NCI-H2171 treated with DMSO at 0.1 percent for 48 hours (cell line): Measurements from ENCODE around the gene TWIST1.

ENCODE experiments used
- DNase-seq: peaks from one replicate; lab custom pipeline; 2025; lab: John Stamatoyannopoulos, UW

TWIST1 gene

GRCh38 chr7:19113002-19113350, 4.5 kb downstream of the TWIST1 start:
- no peak for DNase-seq

DNA sequence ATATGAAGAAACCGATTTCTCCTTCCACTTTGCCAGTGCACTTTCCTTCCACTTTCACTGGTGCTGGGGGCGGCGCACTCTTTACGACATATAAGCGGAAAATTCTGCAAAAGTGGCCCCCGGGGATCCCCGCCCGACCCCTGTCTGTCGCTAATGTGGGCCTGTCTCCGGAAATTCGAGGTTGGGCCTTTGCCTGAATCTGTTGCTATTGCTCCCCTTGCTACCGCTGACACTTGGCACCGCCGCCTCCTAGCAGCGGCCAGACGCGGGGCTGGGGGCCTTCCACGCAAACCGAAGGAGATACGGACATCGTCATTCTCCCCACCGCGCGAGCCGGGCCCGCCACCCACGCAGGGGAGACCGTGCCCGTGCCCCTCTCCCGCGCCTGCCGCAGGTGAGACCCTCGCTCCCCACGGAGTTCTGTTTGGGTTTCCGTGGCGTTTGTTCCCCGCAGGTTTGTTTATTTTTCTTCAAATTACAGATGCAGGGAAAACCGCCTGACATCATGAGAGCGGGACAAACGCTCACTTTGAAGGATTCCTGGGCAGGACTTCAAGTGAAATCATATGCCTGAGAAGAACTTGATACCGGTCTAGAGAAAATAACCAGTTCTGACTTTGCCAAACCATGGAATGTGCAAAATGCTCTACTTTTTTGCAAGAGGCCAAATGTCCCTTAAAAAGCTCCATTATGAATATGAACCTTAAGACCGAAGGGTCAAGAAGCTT, 5.0 kb downstream of the TWIST1 start:
- DNase-seq = no peak

- no peak for DNase-seq
Measured at GRCh38 chr7:19111474-19112273, 5.8 kb downstream of the TWIST1 start.

DNA sequence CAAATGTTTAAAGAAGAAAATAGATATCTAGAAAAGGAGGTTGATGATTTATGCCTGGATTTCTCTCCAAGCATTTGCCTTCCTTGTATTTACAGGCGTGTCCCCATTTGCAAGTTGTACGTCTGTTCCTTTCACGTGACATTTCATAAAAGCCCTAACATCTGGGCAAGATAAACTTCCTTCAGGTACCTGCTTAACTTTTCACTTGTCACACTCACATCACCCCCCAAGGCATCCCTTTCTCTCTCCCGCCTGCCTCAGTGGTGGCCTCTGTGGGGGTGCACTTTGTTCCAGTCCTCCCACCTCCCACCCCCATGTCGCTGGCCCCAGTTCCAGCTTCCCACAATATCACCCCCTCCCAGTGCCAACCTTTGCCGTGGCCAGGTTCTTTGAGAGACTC, 6.7 kb downstream of the TWIST1 start:
- DNase-seq = no peak

GRCh38 chr7:19110026-19110730, 7.3 kb downstream of the TWIST1 start:
- no peak for DNase-seq

DNA sequence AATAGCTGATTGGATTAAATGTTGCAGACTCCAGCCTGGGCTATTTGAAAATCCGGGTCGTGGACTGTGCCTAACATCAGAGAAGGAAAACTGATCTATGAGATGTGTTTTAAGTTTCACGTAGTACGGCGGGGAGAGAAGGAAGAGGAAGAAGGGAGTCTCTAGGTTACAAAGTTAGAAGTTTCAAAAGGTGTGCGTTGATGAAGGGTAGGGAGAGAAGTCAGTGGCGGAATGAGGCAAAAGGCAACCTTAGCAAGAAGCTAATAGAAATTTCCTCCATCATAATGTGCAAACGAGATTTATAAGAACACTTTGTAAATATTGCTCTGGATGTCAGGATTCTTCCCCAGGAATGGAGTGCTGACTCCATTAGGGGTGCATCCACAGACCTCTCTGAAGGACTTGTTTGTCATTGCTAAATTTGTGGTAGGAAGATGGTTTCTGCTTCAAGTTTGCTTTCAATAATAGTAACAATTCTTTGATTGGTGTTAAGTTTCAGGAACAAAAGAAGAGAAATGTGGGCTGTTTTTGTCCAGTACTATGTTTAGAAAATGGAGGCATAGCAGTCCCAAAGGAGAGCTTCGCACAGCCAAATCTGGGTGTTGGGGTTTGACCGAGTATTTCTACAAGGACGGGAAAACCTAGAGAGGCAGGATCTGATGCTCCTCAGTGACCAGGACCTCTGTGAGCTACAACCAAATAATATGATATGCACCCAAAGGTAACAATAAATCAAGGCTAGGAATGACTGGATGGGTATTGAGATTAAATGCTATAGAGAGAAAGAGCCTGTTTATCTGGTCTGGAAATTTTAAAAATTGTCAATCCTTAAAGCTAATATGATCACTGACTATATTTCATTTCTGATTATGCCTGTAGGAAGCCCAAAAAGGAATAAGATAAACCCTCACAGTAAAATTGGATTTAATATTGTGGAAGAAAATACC, 8.2 kb downstream of the TWIST1 start:
- DNase-seq = no peak

- no peak for DNase-seq
Measured at GRCh38 chr7:19107356-19108146, 9.9 kb downstream of the TWIST1 start.

DNA sequence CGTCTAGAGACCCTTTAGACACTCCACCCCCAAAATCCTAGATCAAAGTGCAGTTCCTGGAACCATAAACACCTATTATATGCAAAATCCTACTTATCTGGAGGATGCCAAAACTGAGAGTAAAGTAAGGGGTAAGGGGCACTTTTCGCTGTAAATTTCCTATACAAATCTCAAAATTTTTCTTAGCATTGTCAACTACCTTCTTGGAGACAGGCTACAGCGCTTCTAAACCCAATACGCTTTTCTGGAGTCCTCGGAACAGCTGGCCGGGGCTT, 10.4 kb downstream of the TWIST1 start:
- no peak for DNase-seq

GRCh38 chr7:19106241-19107080, 11.0 kb downstream of the TWIST1 start:
- DNase-seq = no peak

GRCh38 chr7:19105546-19105945, 11.9 kb downstream of the TWIST1 start:
- DNase-seq = no peak

- no peak for DNase-seq
Measured at GRCh38 chr7:19104811-19105210, 12.6 kb downstream of the TWIST1 start.

DNA sequence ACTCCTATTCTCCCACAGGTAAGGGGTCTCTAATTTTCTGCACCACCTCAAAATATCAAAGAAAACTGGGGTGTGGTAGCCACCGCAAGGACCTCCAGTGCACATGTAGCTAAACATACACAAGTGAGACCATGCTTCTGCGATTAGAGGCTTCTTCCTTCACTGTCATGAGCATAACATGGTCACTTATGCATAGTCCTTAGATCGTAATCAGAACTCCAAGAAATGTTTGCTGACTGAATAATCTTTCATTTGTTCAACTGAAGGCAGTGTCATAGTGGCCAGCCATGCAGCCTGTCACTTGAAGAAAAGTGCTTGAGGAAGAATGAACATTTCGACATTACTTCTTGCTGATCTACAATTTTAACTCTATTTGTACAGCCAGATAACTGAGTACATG, 14.6 kb downstream of the TWIST1 start:
- no peak for DNase-seq

DNA sequence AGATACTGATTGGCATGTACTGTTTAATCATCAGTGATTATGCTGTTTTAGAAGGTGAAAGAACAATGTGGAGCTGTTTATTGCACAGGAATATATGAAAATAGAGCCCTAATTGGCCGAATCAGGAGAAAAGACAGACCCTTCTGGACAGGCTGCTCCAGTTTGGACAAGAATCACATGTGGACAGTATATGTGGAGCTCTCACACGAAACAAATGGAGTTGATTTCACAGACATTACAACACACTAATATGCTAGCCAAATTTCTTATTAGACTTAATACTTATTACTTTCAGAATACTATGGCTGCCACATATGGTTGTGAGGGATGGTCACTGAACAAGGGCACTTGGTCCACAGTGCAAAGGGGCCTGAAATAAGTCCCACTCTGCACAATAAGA, 15.5 kb downstream of the TWIST1 start:
- no peak for DNase-seq

DNA sequence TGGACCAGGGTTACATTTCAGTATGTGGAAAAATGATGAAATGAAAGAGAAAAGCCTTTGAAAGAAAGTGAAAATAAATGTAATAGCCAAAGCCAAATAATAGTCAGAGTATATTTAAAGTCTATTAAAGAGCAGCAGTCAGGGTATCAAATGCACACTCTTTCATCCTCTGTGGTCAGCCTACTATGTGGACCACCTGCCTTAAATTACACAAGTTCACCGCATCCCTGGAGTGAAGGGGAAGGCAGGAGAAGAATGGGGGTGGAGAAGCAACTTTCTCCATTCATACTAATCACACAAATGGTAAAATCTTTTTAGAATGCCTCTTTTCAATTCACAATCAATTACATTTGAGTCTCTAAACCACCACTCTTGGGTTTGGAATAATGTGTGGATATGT, 16.0 kb downstream of the TWIST1 start:
- no peak for DNase-seq

- no peak for DNase-seq
Measured at GRCh38 chr7:19099924-19100323, 17.5 kb downstream of the TWIST1 start.

- no peak for DNase-seq
Measured at GRCh38 chr7:19099194-19099593, 18.2 kb downstream of the TWIST1 start.

DNA sequence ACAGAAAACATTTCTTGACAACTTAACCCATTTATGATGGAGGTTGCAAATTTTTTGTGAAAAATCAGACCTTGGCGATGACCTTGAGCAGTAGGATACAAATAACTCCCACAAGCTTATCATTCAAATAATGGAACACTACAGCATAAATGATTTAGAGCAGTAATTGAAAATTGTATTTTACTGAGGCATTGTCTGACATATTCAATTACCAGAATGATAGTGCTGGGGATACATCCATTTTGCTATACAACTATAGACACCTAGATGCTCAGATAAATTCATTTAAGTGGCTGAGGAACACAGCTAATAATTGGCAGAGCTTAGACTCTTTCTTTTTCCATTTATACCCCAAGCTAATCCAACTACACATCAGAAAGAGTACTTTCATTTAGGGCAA, 18.9 kb downstream of the TWIST1 start:
- DNase-seq = no peak

DNA sequence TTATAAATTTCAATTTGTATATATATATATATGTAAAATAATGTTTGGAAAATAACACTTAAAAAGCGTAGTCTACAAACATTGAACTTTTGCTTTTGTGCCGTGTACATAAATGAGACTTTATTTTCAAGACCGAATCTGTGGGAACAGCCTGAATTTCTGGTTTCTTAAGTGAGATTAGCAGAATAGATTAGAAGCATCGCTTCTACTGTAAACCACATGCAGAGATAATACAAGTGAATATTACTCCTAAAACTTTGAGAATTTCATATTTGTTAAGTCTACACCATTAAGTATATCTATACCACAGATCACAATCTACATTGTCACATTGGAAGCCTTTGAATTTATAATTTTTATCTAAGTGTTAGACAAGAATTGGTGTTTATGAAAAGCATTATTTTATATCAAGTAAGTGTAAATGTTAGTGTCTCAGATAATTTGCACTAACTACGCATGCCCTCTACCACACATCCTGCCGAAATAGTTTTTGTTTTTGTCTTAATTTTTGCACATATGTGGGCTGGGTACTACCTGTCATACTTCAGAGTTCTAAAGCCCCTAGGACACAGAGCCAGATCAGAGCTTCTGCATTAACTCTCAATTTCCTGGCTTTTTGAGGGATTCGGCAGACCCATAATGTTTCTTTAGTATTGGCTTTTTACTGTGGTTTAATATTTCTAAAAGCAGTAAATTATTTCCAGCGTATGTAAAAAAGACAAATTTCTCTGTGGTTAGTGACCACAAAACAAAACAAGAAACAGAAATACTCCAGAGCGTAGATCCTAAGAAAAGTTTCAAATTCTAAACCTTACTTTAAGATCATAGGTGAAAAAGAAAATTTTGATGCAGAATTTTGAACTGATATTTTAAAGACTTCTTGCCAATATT, 20.0 kb downstream of the TWIST1 start:
- no peak for DNase-seq

GRCh38 chr7:19095353-19095860, 22.0 kb downstream of the TWIST1 start:
- DNase-seq = no peak
